K562 (cell line): ENCODE data around the gene KBTBD12. TPM values are rescaled to one million over a fixed set of nuclear protein-coding genes. Genes with fewer than 3 reads are reported as not detected.

Experiments used
- EZH2 ChIP-seq: IDR thresholded peaks from 2 replicates; pipeline ENCODE4 v1.6.1; 2012; ENCODE audit warnings: low read depth, mild to moderate bottlenecking, inconsistent platforms, low read length, borderline replicate concordance
- HDAC1 ChIP-seq, 2 experiments: fragments of 450-650 bp; IDR thresholded peaks; 2 replicates each; pipeline ENCODE4 v1.6.1; 2016 to 2017; ENCODE audit warnings: inconsistent platforms in 1 of 2, mild to moderate bottlenecking in 1 of 2, moderate library complexity in 1 of 2
- MAFF ChIP-seq: IDR thresholded peaks from 2 replicates; pipeline ENCODE4 v1.6.1; 2012; ENCODE audit warnings: low read length, improper control_type of control experiment
- RERE ChIP-seq: sonication (generic); formaldehyde crosslinking; IDR thresholded peaks from 2 replicates; pipeline ENCODE4 v1.8.0; 2023; ENCODE audit warnings: missing genetic modification reagents, mild to moderate bottlenecking, borderline replicate concordance
- REST ChIP-seq, 2 experiments: fragments of 450-650 bp; formaldehyde crosslinking in 1 of 2; IDR thresholded peaks; 2 replicates each; pipeline versions ENCODE4 v1.4.0 to v1.6.1; 2014 to 2020; ENCODE audit warnings: mild to moderate bottlenecking in 2 of 2, borderline replicate concordance in 1 of 2, low read depth in 1 of 2
- RUNX1 ChIP-seq: sonication (generic); IDR thresholded peaks from 2 replicates; pipeline ENCODE4 v1.6.1; 2016; ENCODE audit warnings: antibody characterized with exemption, low read depth
- SNAPC5 ChIP-seq: fragments of 250-450 bp; sonication (Bioruptor Pico); IDR thresholded peaks from 2 replicates; pipeline ENCODE4 v1.8.0; 2021; ENCODE audit warnings: moderate library complexity, mild to moderate bottlenecking, inconsistent platforms
- polyA plus RNA-seq, 8 experiments: library from polyadenylated mRNA; depleted of rRNA in 4 of 8; stranded (reverse) in 5 of 8; unstranded in 3 of 8; fragments of >200 nt; fragmentation: Nextera tagmentation in 2 of 8; fragmentation: Illumina TruSeq in 1 of 8; extraction: Ambion mirVana in 2 of 8; extraction: Trizol in 1 of 8; gene quantifications; 2 replicates each; pipeline versions ENCODE4 v1.2.1 to v1.2.3, GENCODE V29; 2011 to 2014; ENCODE audit warnings: inconsistent platforms in 1 of 8, missing spikeins in 1 of 8
- total RNA-seq, 7 experiments: library from RNA; depleted of rRNA in 6 of 7; stranded (reverse); fragments of >200 nt in 6 of 7; fragmentation: Illumina TruSeq in 2 of 7; extraction: Trizol in 2 of 7; gene quantifications; 2 replicates each; pipeline versions ENCODE4 v1.2.1 to v1.2.3, GENCODE V29; 2011 to 2021; ENCODE audit warnings: low replicate concordance in 1 of 7

The KBTBD12 gene
- total and polyA plus RNA-seq, 9 of the 15 experiments (the other 6 are each of a cell fraction or from before 2014, with no cell fraction given), result not detected

GRCh38 chr3:127911421-127911931, 3.6 kb upstream of the KBTBD12 start (continued):
- TF ChIP-seq RERE (CRISPR knock-in tag), result no peak
- no peak for TF ChIP-seq MAFF
- TF ChIP-seq REST (IDR thresholded peaks at IDR 0.05; ENCODE audit: borderline replicate concordance), result no peak
- no peak for TF ChIP-seq REST (CRISPR knock-in tag; IDR thresholded peaks at IDR 0.05; ENCODE audit: low read depth)
- TF ChIP-seq SNAPC5 (CRISPR knock-in tag), result no peak
- no peak for TF ChIP-seq HDAC1 (IDR thresholded peaks at IDR 0.05)
- TF ChIP-seq EZH2, result no peak
- TF ChIP-seq RUNX1, result no peak
